A673 (cell line): ENCODE results near the gene NAALADL2. TPM values are rescaled to one million over a fixed set of nuclear protein-coding genes. Genes with fewer than 3 reads are reported as not detected.

ENCODE experiments used
- BruUV-seq: library from RNA; stranded (reverse); fragments of 400-500 nt; replicated peaks from 2 replicates; lab custom pipeline; 2021; lab: Mats Ljungman, UMichigan
- CTCF ChIA-PET: fragments of 300-600 bp; sonication (Branson Sonifier 250); formaldehyde crosslinking; loops from one replicate; lab custom pipeline; 2022; ENCODE audit warnings: antibody characterized with exemption; lab: Charles Lee
- POLR2A ChIA-PET: fragments of 300-600 bp; sonication (Branson Sonifier 250); formaldehyde crosslinking; loops from one replicate; lab custom pipeline; 2022; ENCODE audit warnings: antibody characterized with exemption; ENCODE audit not compliant: low non-redundant PET; lab: Charles Lee
- DNase-seq: peaks from one replicate; pipeline ENCODE4 v3.0.0-alpha.2; 2015; ENCODE audit warnings: low spot score
- H3K27ac ChIP-seq: fragments of 200-600 bp; sonication (generic); 2 replicates; pipeline ENCODE4 v1.5.1; 2016; ENCODE audit warnings: mixed run types, low read depth, mild to moderate bottlenecking, mixed read lengths, antibody characterized with exemption, low read length; ENCODE audit not compliant: poor library complexity, severe bottlenecking
- H3K27me3 ChIP-seq: fragments of 200-600 bp; sonication (generic); replicated peaks from 2 replicates; pipeline ENCODE4 v1.6.1; 2017; ENCODE audit warnings: mixed run types, low read depth, mild to moderate bottlenecking, mixed read lengths, antibody characterized with exemption, low read length; ENCODE audit not compliant: insufficient read depth, poor library complexity
- H3K36me3 ChIP-seq: fragments of 200-600 bp; sonication (generic); 2 replicates; pipeline ENCODE4 v1.6.1; 2016; ENCODE audit warnings: mixed run types, mild to moderate bottlenecking, mixed read lengths, antibody characterized with exemption, low read length; ENCODE audit not compliant: insufficient read depth, poor library complexity, severe bottlenecking
- H3K4me1 ChIP-seq: fragments of 200-600 bp; sonication (generic); 2 replicates; pipeline ENCODE4 v1.6.1; 2017; ENCODE audit warnings: mixed run types, mild to moderate bottlenecking, mixed read lengths, antibody characterized with exemption, low read length; ENCODE audit not compliant: insufficient read depth, poor library complexity, severe bottlenecking
- H3K4me3 ChIP-seq: fragments of 200-600 bp; sonication (generic); 2 replicates; pipeline ENCODE4 v1.5.1; 2016; ENCODE audit warnings: low read depth, mixed run types, mild to moderate bottlenecking, mixed read lengths, low read length; ENCODE audit not compliant: poor library complexity, severe bottlenecking
- H3K9me3 ChIP-seq: fragments of 200-600 bp; sonication (generic); 2 replicates; pipeline ENCODE4 v1.6.1; 2016; ENCODE audit warnings: mixed run types, low read depth, mild to moderate bottlenecking, mixed read lengths, antibody characterized with exemption, low read length; ENCODE audit not compliant: poor library complexity, severe bottlenecking
- CTCF ChIP-seq: fragments of 300-800, 200-600 bp; sonication (generic); conservative IDR thresholded peaks from 2 replicates; pipeline ENCODE4 v1.5.1; 2017; ENCODE audit warnings: low read depth, mild to moderate bottlenecking, antibody characterized with exemption, low read length, moderate library complexity, mixed read lengths
- EZH2 ChIP-seq: fragments of 200-600 bp; sonication (generic); IDR thresholded peaks from 2 replicates; pipeline ENCODE4 v1.6.1; 2017; ENCODE audit warnings: borderline replicate concordance, low read depth, mild to moderate bottlenecking, mixed read lengths, antibody characterized with exemption, low read length; ENCODE audit not compliant: poor library complexity, severe bottlenecking
- intact Hi-C: fragments of 100-400 bp; cut with micrococcal nuclease; formaldehyde crosslinking; loops from one replicate; pipeline ENCODE4 v1.10.0; 2022; ENCODE audit not compliant: unreplicated experiment
- total RNA-seq: library from RNA; stranded (reverse); gene quantifications from 2 replicates; pipeline ENCODE4 v1.2.3, GENCODE V29; 2021

The NAALADL2 gene
- total RNA-seq, 1 experiment from 2014 or later = 0.64 TPM

- DNase-seq = no peak
- POLR2A ChIA-PET = no interaction called here
- no peak overlapping the region for H3K27ac ChIP-seq
- H3K36me3 ChIP-seq = no peaks in the 10 kb centered on the region
- no peaks in the 10 kb centered on the region for H3K27me3 ChIP-seq
- intact Hi-C loops = no loop called here
- no peaks in the 10 kb centered on the region for H3K4me1 ChIP-seq
- no peak for TF ChIP-seq EZH2
- no peak for TF ChIP-seq CTCF
- CTCF ChIA-PET = no interaction called here
- no peak overlapping the region for H3K4me3 ChIP-seq
- no TSS peak for BruUV-seq
- H3K9me3 ChIP-seq = peaks cover 5% of the 10 kb centered on the region
These were observed 734.2 kb downstream of the NAALADL2 start for GRCh38 chr3:175593331-175593730.

GRCh38 chr3:175598740-175599139 is 739.6 kb downstream of the NAALADL2 start:
- intact Hi-C loops = no loop called here
- no TSS peak for BruUV-seq
- Histone ChIP-seq H3K4me3 (no peak overlapping the region), H3K36me3 (no peaks in the 10 kb centered on the region), H3K27ac (no peak overlapping the region), H3K27me3 (no peaks in the 10 kb centered on the region), H3K4me1 (no peaks in the 10 kb centered on the region), H3K9me3 (peaks cover 5% of the 10 kb centered on the region)
- DNase-seq = no peak
- CTCF ChIA-PET = no interaction called here
- TF ChIP-seq CTCF = no peak
- TF ChIP-seq EZH2 = no peak
- POLR2A ChIA-PET = no interaction called here

GRCh38 chr3:175601521-175601920 is 742.4 kb downstream of the NAALADL2 start:
- POLR2A ChIA-PET = no interaction called here
- CTCF ChIA-PET = no interaction called here
- H3K4me1 ChIP-seq = peaks cover under 1% of the 10 kb centered on the region
- intact Hi-C loops = no loop called here
- H3K9me3 ChIP-seq = no peaks in the 10 kb centered on the region
- no peak overlapping the region for H3K27ac ChIP-seq
- no TSS peak for BruUV-seq
- no peaks in the 10 kb centered on the region for H3K27me3 ChIP-seq
- H3K4me3 ChIP-seq = no peak overlapping the region
- TF ChIP-seq CTCF (no peak), EZH2 (no peak)
- DNase-seq = no peak
- H3K36me3 ChIP-seq = no peaks in the 10 kb centered on the region
